Stimulated activated CD4-positive, alpha-beta T cell treated with anti-CD3 and anti-CD28 coated beads, Interleukin-4, amount 100 ng/mL, for 4 hours (primary cell): Measurements from ENCODE around the gene DYNLRB1.
"Not testable (repeated sequence)": the region's sequence is repeated elsewhere in the genome, so short reads cannot be mapped to it uniquely, and the experiment has no call there.

Experiments
- DNase-seq, 2 experiments: peaks; one replicate each; pipeline ENCODE4 v3.0.0-alpha.2; 2020

Gene DYNLRB1

GRCh38 chr20:34516247-34517113 is at the start of gene DYNLRB1:
Gene DYNLRB1, plus strand, starts transcription at chr20:34516422. Its CDS starts 37 bp downstream, at chr20:34516459.
- peak; percentile 93 for DNase-seq

GRCh38 chr20:34468951-34469350 is 47.3 kb upstream of the DYNLRB1 start:
- DNase-seq, result no peak

- no peak for DNase-seq
Measured at GRCh38 chr20:34472246-34472925, 43.8 kb upstream of the DYNLRB1 start.

- peak; percentile 5 to 19 for DNase-seq
Measured at GRCh38 chr20:34473262-34473883, 42.8 kb upstream of the DYNLRB1 start.

DNA sequence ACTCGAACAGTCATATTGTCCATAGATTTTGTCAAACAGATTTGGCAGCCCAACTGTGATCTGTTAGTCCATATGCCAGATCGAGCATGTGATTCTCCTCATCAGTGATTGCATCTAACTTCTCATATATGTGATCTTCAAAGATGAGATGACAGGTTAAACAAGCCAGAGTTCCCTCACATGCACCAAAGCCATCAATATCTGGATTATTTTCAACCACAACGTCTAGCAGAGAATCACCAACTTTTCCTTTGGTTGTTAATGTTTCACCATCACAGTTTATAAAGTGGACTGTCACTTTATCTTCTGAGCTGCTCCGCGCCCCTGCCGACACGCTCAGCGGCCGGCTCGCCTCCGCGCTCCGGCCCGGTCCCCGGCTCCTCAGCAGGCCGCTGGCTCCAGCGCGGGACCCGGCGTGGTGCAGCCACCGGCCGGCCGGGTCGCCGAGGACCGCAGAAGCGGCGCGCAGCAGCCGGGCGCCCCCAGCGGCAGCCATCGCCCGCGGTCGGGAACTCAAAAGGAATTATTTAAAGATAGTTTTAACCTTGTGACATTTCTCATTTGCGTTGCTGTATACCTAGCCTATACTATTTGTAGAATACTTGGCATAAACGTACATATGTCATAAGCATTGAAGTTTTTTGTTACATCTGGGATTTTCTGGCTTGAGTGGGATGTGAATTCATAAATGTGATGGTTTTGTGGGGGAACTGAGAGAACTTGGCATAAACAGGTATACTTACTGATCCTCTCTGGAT is 40.1 kb upstream of the DYNLRB1 start:
- DNase-seq, result peak; percentile 3 to 35

DNA sequence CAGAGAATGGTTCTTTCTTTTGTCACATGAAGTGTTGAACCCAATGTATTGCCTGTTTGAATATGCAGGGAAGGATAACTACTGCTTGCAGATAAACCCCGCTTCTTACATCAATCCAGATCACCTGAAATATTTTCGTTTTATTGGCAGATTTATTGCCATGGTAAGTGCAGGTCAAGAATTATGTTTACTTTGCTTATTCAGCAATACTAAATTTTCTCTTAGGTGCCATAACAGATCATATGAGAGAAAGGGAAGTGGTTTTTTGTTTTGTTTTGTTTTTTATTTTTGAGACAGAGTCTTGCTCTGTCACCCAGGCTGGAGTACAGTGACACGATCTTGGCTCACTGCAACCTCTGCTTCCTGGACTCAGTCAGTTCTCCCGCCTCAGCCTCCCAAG is 36.6 kb upstream of the DYNLRB1 start:
- no peak for DNase-seq

DNA sequence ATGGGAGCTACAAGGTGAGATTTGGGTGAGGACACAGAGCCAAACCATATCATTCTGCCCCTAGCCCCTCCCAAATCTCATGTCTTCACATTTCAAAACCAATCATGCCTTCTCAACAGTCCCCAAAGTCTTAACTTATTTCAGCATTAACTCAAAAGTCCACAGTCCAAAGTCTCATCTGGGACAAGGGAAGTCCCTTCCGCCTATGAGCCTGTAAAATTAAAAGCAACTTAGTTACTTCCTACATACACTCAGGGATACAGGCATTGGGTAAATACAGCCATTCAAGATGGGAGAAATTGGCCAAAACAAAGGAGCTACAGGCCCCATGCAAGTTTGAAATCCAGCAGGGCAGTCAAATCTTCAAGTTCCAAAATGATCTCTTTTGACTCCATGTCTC is 34.1 kb upstream of the DYNLRB1 start:
- not testable (repeated sequence) for DNase-seq

DNA sequence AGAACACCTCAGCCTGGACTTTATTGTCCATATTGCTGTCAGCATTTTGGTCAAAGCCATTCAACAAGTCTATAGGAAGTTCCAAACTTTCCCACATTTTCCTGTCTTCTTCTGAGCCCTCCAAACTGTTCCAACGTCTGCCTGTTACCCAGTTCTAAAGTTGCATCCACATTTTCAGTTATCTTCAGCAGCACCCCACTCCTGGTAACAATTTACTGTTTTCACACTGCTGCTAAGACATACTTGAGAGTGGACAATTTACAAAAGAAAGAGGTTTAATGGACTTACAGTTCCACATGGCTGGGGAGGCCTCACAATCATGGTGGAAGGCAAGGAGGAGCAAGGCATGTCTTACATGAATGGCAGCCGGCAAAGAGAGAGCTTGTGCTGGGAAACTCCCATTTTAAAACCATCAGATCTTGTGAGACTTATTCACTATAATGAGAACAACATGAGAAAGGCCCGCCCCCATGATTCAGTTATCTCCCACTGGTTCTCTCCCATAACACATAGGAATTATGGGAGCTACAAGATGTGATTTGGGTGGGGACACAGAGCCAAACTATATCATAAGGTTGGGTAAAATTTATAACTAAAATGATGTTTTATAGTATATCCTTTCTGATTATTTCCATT is 32.5 kb upstream of the DYNLRB1 start:
- DNase-seq, result not testable (repeated sequence)

- no peak for DNase-seq
Measured at GRCh38 chr20:34485068-34485634, 31.1 kb upstream of the DYNLRB1 start.

- no peak for DNase-seq
Measured at GRCh38 chr20:34491226-34491931, 24.8 kb upstream of the DYNLRB1 start.

- no peak for DNase-seq
Measured at GRCh38 chr20:34491932-34492509, 24.2 kb upstream of the DYNLRB1 start.

DNA sequence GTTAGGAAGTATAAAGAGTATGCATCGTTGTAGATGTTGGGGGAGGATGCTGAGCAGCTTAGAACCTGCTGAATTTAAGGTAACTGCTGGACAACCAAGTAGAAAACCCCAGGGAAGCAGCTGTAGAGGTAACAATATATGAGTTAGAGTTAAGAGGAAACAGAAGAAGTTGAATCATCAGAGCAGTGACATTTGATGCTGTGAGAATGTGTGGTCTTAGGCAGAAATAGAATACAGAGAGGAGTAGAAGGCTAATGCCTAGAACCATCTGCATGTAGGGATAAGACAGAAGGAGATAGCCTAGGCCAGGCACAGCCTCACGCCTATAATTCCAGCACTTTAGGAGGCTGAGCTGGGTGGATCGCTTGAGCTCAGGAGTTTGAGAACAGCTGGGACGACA is 22.6 kb upstream of the DYNLRB1 start:
- DNase-seq, result no peak

GRCh38 chr20:34495307-34495706 is 20.9 kb upstream of the DYNLRB1 start:
- DNase-seq, result no peak

DNA sequence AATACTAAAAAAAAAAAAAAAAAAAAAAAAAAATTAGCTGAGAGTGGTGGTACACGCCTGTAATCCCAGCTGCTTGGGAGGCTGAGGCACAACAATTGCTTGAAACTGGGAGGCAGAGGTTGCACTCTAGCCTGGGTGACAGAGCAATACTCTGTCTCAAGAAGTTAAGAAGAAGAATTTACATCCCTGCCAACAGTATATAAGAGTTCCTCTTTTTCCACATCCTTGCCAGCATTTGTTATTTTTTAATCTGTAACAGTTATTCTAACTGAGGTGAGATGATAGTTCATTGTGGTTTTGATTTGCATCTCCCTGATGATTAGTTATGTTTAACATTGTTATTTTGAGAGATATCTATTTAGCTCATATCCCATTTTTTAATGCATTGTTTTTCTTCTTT is 20.3 kb upstream of the DYNLRB1 start:
- DNase-seq, result no peak

DNA sequence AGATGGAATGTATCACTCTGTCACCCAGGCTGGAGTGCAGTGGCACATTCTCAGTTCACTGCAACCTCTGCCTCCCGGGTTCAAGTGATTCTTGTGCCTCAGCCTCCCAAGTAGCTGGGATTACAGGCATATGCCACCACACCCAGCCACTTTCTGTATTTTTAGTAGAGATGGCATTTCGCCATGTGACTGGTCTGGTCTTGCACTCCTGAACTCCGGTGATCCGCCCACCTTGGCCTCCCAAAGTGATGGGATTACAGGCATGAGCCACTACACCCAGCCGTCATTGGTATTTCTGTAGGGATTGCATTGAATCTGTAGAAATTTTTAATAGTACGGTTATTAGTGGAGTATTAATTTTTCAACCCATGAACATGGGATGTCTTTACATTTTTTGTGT is 18.6 kb upstream of the DYNLRB1 start:
- DNase-seq, result not testable (repeated sequence)

GRCh38 chr20:34500823-34501222 is 15.4 kb upstream of the DYNLRB1 start:
- DNase-seq, result no peak

DNA sequence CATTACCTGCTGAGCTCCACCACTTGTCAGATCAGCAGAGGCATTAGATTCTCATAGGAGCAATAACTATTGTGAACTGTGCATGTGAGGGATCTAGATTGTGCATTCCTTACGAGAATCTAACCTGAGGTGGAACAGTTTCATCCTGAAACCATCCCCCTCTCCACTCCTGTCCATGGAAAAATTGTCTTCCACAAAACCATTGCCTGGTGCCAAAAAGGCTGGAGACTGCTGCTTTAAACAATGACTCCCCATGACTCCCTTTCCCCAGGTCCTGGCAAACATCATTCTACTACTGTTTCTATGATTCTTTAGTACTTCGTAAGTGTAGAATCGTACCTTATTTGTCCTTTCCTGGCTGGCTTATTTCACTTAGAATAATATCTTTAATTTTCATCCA is 9.7 kb upstream of the DYNLRB1 start:
- no peak for DNase-seq

GRCh38 chr20:34507702-34508413 is 8.4 kb upstream of the DYNLRB1 start:
- DNase-seq, result no peak

GRCh38 chr20:34510575-34510974 is 5.6 kb upstream of the DYNLRB1 start:
- DNase-seq, result no peak

GRCh38 chr20:34511891-34512265 is 4.3 kb upstream of the DYNLRB1 start:
- DNase-seq, result no peak
